PC-9 (cell line): ENCODE data around the gene PKHD1.

Source experiments
- CTCF ChIP-seq: fragments of 200-600 bp; sonication (generic); conservative IDR thresholded peaks from 2 replicates; pipeline ENCODE4 v1.6.1; 2017; ENCODE audit warnings: mixed run types, antibody characterized with exemption, mild to moderate bottlenecking, moderate library complexity
- EZH2 ChIP-seq: fragments of 200-600 bp; sonication (generic); IDR thresholded peaks from 2 replicates; pipeline ENCODE4 v1.8.0; 2017; ENCODE audit warnings: antibody characterized with exemption, low read depth

GRCh38 chr6:52022675-52023074 lies 64.7 kb downstream of the PKHD1 start:
- TF ChIP-seq CTCF (no peak), EZH2 (no peak)
